Endothelial cell (in vitro differentiated cells): ENCODE data around the gene LRP1B. TPM values are rescaled to one million over a fixed set of nuclear protein-coding genes. Genes with fewer than 3 reads are reported as not detected.

ENCODE experiments used
- DNase-seq: peaks from one replicate; pipeline ENCODE4 v3.0.0; 2021; ENCODE audit warnings: low spot score
- H3K27ac Mint-ChIP-seq: one replicate; pipeline ENCODE4 v1.8.0; 2021; ENCODE audit warnings: mixed read lengths, inconsistent platforms; ENCODE audit not compliant: unreplicated experiment
- H3K27me3 Mint-ChIP-seq: one replicate; pipeline ENCODE4 v1.8.0; 2021; ENCODE audit warnings: mild to moderate bottlenecking, moderate library complexity, mixed read lengths, inconsistent platforms; ENCODE audit not compliant: unreplicated experiment
- H3K36me3 Mint-ChIP-seq: one replicate; pipeline ENCODE4 v1.8.0; 2021; ENCODE audit warnings: mild to moderate bottlenecking, low read depth, mixed read lengths, inconsistent platforms; ENCODE audit not compliant: unreplicated experiment
- H3K4me1 Mint-ChIP-seq: one replicate; pipeline ENCODE4 v1.8.0; 2021; ENCODE audit warnings: mild to moderate bottlenecking, mixed read lengths, inconsistent platforms; ENCODE audit not compliant: unreplicated experiment
- H3K4me3 Mint-ChIP-seq: one replicate; pipeline ENCODE4 v1.8.0; 2021; ENCODE audit warnings: mild to moderate bottlenecking, mixed read lengths, inconsistent platforms; ENCODE audit not compliant: unreplicated experiment
- H3K9me3 Mint-ChIP-seq: one replicate; pipeline ENCODE4 v1.8.0; 2021; ENCODE audit warnings: mixed read lengths, inconsistent platforms; ENCODE audit not compliant: unreplicated experiment
- total RNA-seq: library from RNA; stranded (reverse); fragmentation: NEBNext Ultra II Directional; extraction: Animal tissue kit (Norgen Biotek cat#: 25700); gene quantifications from one replicate; pipeline ENCODE4 v1.2.1, GENCODE V29; 2021; ENCODE audit not compliant: unreplicated experiment
- TF ChIP-seq, protein P1 (sequence below): fragments of 200-600 bp; sonication (generic); IDR thresholded peaks from one replicate; pipeline ENCODE4 v1.5.0; 2021; ENCODE audit warnings: antibody characterized with exemption; ENCODE audit not compliant: unreplicated experiment

Gene LRP1B
- total RNA-seq, 1 donor from 2014 or later, result 1.4 TPM

DNA sequence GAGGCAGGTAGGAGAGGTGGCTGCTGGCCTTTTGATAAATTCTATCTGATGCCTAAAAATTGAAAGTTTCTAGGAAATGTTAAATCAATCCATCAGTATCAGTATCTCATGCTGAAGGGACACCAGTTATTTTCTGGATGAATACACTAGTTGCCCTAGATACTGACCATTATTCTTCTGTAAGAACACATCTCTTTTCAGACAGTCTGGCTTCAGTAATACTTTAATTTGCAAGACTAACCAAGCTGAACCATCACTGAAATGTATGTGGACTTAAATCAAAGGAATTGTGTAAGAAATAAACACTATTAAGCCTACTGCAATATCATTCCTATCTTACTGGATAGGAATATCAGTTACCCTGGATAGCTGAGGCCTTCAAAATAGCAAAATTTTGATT lies 1546.3 kb downstream of the LRP1B start:
- no peak overlapping the region for H3K4me3 Mint-ChIP-seq
- DNase-seq, result no peak
- TF ChIP-seq, protein P1, sequence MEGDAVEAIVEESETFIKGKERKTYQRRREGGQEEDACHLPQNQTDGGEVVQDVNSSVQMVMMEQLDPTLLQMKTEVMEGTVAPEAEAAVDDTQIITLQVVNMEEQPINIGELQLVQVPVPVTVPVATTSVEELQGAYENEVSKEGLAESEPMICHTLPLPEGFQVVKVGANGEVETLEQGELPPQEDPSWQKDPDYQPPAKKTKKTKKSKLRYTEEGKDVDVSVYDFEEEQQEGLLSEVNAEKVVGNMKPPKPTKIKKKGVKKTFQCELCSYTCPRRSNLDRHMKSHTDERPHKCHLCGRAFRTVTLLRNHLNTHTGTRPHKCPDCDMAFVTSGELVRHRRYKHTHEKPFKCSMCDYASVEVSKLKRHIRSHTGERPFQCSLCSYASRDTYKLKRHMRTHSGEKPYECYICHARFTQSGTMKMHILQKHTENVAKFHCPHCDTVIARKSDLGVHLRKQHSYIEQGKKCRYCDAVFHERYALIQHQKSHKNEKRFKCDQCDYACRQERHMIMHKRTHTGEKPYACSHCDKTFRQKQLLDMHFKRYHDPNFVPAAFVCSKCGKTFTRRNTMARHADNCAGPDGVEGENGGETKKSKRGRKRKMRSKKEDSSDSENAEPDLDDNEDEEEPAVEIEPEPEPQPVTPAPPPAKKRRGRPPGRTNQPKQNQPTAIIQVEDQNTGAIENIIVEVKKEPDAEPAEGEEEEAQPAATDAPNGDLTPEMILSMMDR, result no peak
- no peaks in the 10 kb centered on the region for H3K9me3 Mint-ChIP-seq
- no peaks in the 10 kb centered on the region for H3K36me3 Mint-ChIP-seq
- H3K4me1 Mint-ChIP-seq, result no peaks in the 10 kb centered on the region
- no peaks in the 10 kb centered on the region for H3K27me3 Mint-ChIP-seq
- no peak overlapping the region for H3K27ac Mint-ChIP-seq

- Mint-ChIP-seq H3K27me3 (no peaks in the 10 kb centered on the region), H3K4me3 (no peak overlapping the region), H3K36me3 (no peaks in the 10 kb centered on the region), H3K9me3 (no peaks in the 10 kb centered on the region), H3K27ac (no peak overlapping the region), H3K4me1 (peaks cover 19% of the 10 kb centered on the region)
- TF ChIP-seq, protein P1, result no peak
- no peak for DNase-seq
Measured at GRCh38 chr2:140580532-140581151, 1550.2 kb downstream of the LRP1B start.

GRCh38 chr2:140577453-140577852 lies 1553.4 kb downstream of the LRP1B start:
- Mint-ChIP-seq H3K36me3 (no peaks in the 10 kb centered on the region), H3K4me1 (peaks cover 19% of the 10 kb centered on the region), H3K4me3 (no peak overlapping the region), H3K27me3 (no peaks in the 10 kb centered on the region), H3K27ac (no peak overlapping the region), H3K9me3 (no peaks in the 10 kb centered on the region)
- TF ChIP-seq, protein P1, result no peak
- DNase-seq, result no peak

DNA sequence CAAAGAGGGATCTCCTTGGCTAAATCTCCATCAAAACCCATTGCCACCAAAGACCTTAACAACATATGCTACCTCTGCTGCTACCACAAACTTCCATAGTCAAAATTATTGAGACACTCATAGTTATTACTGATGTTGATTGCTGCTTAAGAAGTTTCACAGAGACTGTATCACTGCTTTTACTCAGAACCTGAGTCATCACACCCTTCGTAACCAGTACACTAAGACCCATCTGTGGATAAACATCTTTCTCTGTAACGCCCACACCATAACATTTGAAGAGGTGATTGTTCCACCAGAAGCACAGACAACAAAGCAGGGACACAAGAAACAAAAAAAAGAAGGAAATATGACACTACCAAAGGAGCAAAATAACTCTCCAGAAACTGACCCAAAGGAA lies 1563.1 kb downstream of the LRP1B start:
- TF ChIP-seq, protein P1, result no peak
- DNase-seq, result no peak
- H3K27ac Mint-ChIP-seq, result no peak overlapping the region
- H3K4me3 Mint-ChIP-seq, result no peak overlapping the region
- H3K36me3 Mint-ChIP-seq, result no peaks in the 10 kb centered on the region
- H3K27me3 Mint-ChIP-seq, result no peaks in the 10 kb centered on the region
- no peaks in the 10 kb centered on the region for H3K9me3 Mint-ChIP-seq
- H3K4me1 Mint-ChIP-seq, result no peaks in the 10 kb centered on the region

GRCh38 chr2:140565756-140566155 lies 1565.1 kb downstream of the LRP1B start:
- Mint-ChIP-seq H3K9me3 (no peaks in the 10 kb centered on the region), H3K36me3 (no peaks in the 10 kb centered on the region), H3K4me1 (no peaks in the 10 kb centered on the region), H3K27me3 (no peaks in the 10 kb centered on the region), H3K4me3 (no peak overlapping the region), H3K27ac (no peak overlapping the region)
- TF ChIP-seq, protein P1, result no peak
- no peak for DNase-seq
